K562 (cell line): ENCODE data around the gene ICA1L. TPM values are rescaled to one million over a fixed set of nuclear protein-coding genes. Genes with fewer than 3 reads are reported as not detected.

Experiments
- BHLHE40 ChIP-seq: IDR thresholded peaks from 2 replicates; pipeline ENCODE4 v1.6.1; 2011; ENCODE audit warnings: low read length, improper control_type of control experiment
- BMI1 ChIP-seq: fragments of 150-350 bp; IDR thresholded peaks from 2 replicates; pipeline ENCODE4 v1.6.1; 2014; ENCODE audit warnings: low read length
- CEBPZ ChIP-seq: fragments of 150-350 bp; IDR thresholded peaks from 2 replicates; pipeline ENCODE4 v1.6.1; 2014; ENCODE audit warnings: low read depth, mild to moderate bottlenecking, low read length, borderline replicate concordance
- CSDE1 ChIP-seq, 2 experiments: fragments of 450-650 bp; IDR thresholded peaks; 2 replicates each; pipeline ENCODE4 v1.6.1; 2016; ENCODE audit warnings: mild to moderate bottlenecking in 1 of 2
- FOXP1 ChIP-seq: sonication (generic); formaldehyde crosslinking; IDR thresholded peaks from 2 replicates; pipeline ENCODE4 v1.8.0; 2022; ENCODE audit warnings: mild to moderate bottlenecking, missing genetic modification reagents
- FUS ChIP-seq: fragments of 200-400 bp; formaldehyde crosslinking; optimal IDR thresholded peaks from 2 replicates; pipeline ENCODE3; 2017; ENCODE audit warnings: low read depth, low read length
- HNRNPH1 ChIP-seq: fragments of 200-400 bp; formaldehyde crosslinking; optimal IDR thresholded peaks from 2 replicates; pipeline ENCODE3; 2017; ENCODE audit warnings: low read depth, mild to moderate bottlenecking, low read length, moderate library complexity
- MED1 ChIP-seq: sonication (generic); formaldehyde crosslinking; IDR thresholded peaks from 2 replicates; pipeline ENCODE4 v1.8.1; 2023; ENCODE audit warnings: missing genetic modification reagents, borderline replicate concordance
- MITF ChIP-seq: IDR thresholded peaks from 2 replicates; pipeline ENCODE4 v1.6.1; 2014; ENCODE audit warnings: antibody characterized with exemption
- TSC22D4 ChIP-seq: fragments of 450-650 bp; IDR thresholded peaks from 2 replicates; pipeline ENCODE4 v1.6.1; 2016; ENCODE audit warnings: missing genetic modification characterization, missing biosample characterization, control low read depth
- WHSC1 ChIP-seq: IDR thresholded peaks from one replicate; pipeline ENCODE4 v1.6.1; 2012; ENCODE audit warnings: low read length, control low read depth, inconsistent platforms
- ZNF785 ChIP-seq: fragments of 250-450 bp; sonication (Bioruptor Pico); IDR thresholded peaks from 2 replicates; pipeline ENCODE4 v1.4.0; 2020; ENCODE audit warnings: mild to moderate bottlenecking
- ZSCAN32 ChIP-seq: fragments of 450-650 bp; formaldehyde crosslinking; IDR thresholded peaks from 2 replicates; pipeline ENCODE4 v1.4.0; 2020; ENCODE audit warnings: mild to moderate bottlenecking, moderate library complexity
- polyA plus RNA-seq, 8 experiments: library from polyadenylated mRNA; depleted of rRNA in 4 of 8; stranded (reverse) in 5 of 8; unstranded in 3 of 8; fragments of >200 nt; fragmentation: Nextera tagmentation in 2 of 8; fragmentation: Illumina TruSeq in 1 of 8; extraction: Ambion mirVana in 2 of 8; extraction: Trizol in 1 of 8; gene quantifications; 2 replicates each; pipeline versions ENCODE4 v1.2.1 to v1.2.3, GENCODE V29; 2011 to 2014; ENCODE audit warnings: inconsistent platforms in 1 of 8, missing spikeins in 1 of 8
- total RNA-seq, 7 experiments: library from RNA; depleted of rRNA in 6 of 7; stranded (reverse); fragments of >200 nt in 6 of 7; fragmentation: Illumina TruSeq in 2 of 7; extraction: Trizol in 2 of 7; gene quantifications; 2 replicates each; pipeline versions ENCODE4 v1.2.1 to v1.2.3, GENCODE V29; 2011 to 2021; ENCODE audit warnings: low replicate concordance in 1 of 7
- TF ChIP-seq, protein P1 (sequence below): fragments of 200-800 bp; sonication (Bioruptor generic); IDR thresholded peaks from 2 replicates; pipeline ENCODE4 v1.6.1; 2016; ENCODE audit warnings: missing genetic modification characterization, missing compliant biosample characterization
- TF ChIP-seq, protein P2 (sequence below): fragments of 450-650 bp; formaldehyde crosslinking; IDR thresholded peaks from 2 replicates; pipeline ENCODE4 v1.4.0; 2022; ENCODE audit warnings: missing genetic modification characterization

The ICA1L gene
- total and polyA plus RNA-seq, 9 of the 15 experiments (the other 6 are each of a cell fraction or from before 2014, with no cell fraction given), result 0.57 to 1.7 (median 1.1) TPM

DNA sequence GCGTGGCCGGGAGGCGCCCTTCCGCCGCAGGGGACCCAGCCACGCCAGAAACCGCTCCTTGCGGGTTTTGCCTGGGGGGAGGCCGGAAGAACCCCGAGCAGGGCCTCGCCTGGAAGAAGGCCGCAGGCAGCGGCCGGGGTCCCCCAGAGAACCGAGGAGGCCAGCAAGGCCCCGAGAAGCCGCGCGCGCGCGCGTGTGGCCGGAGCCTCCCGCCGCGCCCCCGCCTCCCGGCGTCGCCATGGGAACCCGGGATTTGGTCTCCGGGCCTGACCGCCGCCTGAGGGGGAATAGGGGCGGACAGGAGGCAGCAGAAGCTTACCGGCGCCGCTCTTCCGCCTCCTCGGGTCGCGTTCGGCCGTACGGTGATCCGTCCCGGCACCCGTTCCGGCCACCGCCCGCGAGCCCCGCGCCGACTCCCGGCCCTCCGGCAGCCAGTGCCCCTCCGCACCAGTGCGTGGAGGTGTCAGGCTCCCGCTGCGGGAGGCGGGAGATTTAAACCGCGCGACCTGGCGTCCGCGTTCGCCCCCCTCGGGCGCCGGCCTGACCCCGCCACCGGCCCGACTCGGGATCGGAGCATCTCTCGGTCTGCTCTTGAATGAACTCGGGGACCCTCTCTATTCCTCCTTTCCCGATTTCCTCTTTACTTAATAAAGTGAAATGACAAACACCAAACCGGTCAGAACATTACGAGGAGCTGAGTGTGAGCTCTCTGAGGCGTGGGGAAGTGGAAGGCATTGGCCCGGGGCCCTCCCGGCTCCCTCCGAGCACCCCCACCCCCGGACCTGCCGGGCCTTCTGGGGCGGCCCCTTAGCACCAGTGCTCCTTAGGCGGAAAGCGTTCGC, at the start of gene ICA1L (continued):
- TF ChIP-seq TSC22D4 (tag) (no peak), ZSCAN32 (CRISPR knock-in tag) (no peak), BMI1 (peak; percentile 59; the same call in 1 of the 2 replicates), HNRNPH1 (no peak), FOXP1 (CRISPR knock-in tag) (no peak), ZNF785 (no peak), BHLHE40 (no peak), CSDE1 (IDR thresholded peaks at IDR 0.05) (no peak), MITF (no peak), FUS (no peak), MED1 (CRISPR knock-in tag) (no peak), WHSC1 (no peak), CEBPZ (no peak)
- TF ChIP-seq, protein P1, sequence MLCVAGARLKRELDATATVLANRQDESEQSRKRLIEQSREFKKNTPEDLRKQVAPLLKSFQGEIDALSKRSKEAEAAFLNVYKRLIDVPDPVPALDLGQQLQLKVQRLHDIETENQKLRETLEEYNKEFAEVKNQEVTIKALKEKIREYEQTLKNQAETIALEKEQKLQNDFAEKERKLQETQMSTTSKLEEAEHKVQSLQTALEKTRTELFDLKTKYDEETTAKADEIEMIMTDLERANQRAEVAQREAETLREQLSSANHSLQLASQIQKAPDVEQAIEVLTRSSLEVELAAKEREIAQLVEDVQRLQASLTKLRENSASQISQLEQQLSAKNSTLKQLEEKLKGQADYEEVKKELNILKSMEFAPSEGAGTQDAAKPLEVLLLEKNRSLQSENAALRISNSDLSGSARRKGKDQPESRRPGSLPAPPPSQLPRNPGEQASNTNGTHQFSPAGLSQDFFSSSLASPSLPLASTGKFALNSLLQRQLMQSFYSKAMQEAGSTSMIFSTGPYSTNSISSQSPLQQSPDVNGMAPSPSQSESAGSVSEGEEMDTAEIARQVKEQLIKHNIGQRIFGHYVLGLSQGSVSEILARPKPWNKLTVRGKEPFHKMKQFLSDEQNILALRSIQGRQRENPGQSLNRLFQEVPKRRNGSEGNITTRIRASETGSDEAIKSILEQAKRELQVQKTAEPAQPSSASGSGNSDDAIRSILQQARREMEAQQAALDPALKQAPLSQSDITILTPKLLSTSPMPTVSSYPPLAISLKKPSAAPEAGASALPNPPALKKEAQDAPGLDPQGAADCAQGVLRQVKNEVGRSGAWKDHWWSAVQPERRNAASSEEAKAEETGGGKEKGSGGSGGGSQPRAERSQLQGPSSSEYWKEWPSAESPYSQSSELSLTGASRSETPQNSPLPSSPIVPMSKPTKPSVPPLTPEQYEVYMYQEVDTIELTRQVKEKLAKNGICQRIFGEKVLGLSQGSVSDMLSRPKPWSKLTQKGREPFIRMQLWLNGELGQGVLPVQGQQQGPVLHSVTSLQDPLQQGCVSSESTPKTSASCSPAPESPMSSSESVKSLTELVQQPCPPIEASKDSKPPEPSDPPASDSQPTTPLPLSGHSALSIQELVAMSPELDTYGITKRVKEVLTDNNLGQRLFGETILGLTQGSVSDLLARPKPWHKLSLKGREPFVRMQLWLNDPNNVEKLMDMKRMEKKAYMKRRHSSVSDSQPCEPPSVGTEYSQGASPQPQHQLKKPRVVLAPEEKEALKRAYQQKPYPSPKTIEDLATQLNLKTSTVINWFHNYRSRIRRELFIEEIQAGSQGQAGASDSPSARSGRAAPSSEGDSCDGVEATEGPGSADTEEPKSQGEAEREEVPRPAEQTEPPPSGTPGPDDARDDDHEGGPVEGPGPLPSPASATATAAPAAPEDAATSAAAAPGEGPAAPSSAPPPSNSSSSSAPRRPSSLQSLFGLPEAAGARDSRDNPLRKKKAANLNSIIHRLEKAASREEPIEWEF (CRISPR knock-in tag), result no peak
- TF ChIP-seq, protein P2, sequence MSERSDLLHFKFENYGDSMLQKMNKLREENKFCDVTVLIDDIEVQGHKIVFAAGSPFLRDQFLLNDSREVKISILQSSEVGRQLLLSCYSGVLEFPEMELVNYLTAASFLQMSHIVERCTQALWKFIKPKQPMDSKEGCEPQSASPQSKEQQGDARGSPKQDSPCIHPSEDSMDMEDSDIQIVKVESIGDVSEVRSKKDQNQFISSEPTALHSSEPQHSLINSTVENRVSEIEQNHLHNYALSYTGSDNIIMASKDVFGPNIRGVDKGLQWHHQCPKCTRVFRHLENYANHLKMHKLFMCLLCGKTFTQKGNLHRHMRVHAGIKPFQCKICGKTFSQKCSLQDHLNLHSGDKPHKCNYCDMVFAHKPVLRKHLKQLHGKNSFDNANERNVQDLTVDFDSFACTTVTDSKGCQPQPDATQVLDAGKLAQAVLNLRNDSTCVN (CRISPR knock-in tag), result no peak
